Measurements from ENCODE around the gene FRMD1. TPM values are rescaled to one million over a fixed set of nuclear protein-coding genes. Genes with fewer than 3 reads are reported as not detected.

The FRMD1 gene
- total RNA-seq, 4 donors from 2014 or later = 0.04 to 0.12 TPM; not detected in 2

DNA sequence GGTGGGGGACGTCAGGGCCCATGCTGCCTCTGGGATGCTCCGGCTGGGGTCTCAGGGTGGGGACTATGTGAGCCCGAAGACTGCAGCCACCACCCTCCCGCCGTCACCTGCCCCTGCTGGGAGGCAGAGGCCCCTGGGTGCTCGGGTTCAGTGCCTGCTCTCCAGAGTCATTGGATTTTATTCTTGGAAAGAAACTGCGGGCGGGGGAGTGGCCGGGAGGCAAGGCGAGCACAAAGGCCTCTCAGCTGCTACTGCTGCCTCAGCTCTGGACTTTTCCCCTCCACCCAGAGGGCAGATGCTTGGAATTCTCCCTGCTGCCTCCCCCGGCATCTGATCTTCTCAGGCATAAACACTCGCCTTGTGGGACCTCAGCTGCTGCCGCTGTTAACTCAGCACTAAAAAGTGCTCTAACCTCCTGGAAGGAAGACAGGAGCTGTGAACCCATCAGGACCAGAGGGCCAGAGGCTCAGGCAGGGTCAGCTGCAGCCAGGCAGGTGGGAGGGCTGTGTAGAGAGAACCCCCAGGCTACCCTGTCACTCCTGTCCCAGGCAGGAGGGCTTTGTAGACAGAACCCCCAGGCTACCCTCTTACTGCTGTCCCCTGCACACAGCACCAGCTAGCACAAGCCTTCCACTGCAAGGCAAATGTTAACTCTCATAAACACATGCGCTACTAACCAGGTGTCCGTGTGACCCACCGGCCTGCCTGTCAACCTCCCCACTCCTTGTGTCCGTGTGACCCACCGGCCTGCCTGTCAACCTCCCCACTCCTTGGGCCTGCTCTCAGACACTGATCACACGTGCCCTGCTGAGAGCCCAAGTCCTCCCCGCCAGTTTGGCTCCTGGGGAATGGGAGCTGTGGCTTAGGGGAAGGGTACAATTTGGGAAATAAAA lies 9.4 kb upstream of the FRMD1 start:
- no peak for TF ChIP-seq POLR2A (IDR thresholded peaks at IDR 0.05)
- TF ChIP-seq, protein P1, sequence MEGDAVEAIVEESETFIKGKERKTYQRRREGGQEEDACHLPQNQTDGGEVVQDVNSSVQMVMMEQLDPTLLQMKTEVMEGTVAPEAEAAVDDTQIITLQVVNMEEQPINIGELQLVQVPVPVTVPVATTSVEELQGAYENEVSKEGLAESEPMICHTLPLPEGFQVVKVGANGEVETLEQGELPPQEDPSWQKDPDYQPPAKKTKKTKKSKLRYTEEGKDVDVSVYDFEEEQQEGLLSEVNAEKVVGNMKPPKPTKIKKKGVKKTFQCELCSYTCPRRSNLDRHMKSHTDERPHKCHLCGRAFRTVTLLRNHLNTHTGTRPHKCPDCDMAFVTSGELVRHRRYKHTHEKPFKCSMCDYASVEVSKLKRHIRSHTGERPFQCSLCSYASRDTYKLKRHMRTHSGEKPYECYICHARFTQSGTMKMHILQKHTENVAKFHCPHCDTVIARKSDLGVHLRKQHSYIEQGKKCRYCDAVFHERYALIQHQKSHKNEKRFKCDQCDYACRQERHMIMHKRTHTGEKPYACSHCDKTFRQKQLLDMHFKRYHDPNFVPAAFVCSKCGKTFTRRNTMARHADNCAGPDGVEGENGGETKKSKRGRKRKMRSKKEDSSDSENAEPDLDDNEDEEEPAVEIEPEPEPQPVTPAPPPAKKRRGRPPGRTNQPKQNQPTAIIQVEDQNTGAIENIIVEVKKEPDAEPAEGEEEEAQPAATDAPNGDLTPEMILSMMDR (IDR thresholded peaks at IDR 0.05 in 4 of 5, conservative IDR thresholded peaks at IDR 0.05 in 1 of 5) = no peak
- H3K4me1 ChIP-seq = peaks cover 0 to 8% of the 10 kb centered on the region in 2 donors
- H3K4me3 ChIP-seq = no peak overlapping the region
- in situ Hi-C loops (cut with MboI; ENCODE audit: low sequenced_read_pairs in 4 of 4) = no loop called here
- H3K36me3 ChIP-seq = no peaks in the 10 kb centered on the region
- H3K9me3 ChIP-seq = no peaks in the 10 kb centered on the region
- H3K27me3 ChIP-seq = no peaks in the 10 kb centered on the region
- peak in 1 of 2 donors; percentile 41 for ATAC-seq
- DNase-seq = no peak
- peak overlapping the region in 1 of 4 donors; percentile 18 for H3K27ac ChIP-seq
- intact Hi-C loops (cut with DNase I; ENCODE audit: low total_unique reads) = no loop called here

DNA sequence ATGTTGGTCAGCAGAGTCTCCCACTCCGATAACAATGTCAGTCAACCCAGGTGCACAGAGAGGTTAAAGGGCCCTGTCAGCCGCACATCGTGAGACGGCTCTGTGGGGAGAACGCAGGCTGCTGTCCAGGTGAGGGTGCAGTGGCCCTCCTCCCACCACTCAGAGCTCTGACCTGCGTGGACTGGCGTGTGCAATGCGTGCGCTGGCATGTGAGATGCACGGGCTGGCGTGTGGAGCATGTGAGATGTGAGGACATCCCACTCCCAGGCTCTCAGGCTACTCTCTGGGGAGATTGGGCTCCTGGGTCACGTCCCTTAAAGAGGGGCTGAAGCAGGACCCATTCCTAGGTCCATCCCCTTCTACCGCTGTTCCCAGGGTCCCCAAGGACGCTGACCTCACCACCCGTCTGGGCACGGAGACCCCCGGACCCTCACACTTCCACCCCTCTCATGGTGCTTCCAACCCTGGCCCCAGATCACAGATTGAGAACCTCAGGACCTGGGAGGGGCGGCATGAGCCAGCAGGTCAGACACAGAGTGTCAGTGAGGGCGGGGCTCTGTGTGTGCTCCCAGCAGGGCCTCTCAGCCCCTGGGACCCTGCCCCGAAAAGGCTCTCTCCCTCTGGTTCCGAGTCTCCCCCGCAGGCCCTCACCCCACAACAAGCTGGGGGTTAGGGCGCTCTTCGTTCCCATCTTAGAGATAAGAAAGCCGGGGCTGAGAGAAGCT lies 8.6 kb upstream of the FRMD1 start:
- ATAC-seq (no peak), DNase-seq (no peak)

DNA sequence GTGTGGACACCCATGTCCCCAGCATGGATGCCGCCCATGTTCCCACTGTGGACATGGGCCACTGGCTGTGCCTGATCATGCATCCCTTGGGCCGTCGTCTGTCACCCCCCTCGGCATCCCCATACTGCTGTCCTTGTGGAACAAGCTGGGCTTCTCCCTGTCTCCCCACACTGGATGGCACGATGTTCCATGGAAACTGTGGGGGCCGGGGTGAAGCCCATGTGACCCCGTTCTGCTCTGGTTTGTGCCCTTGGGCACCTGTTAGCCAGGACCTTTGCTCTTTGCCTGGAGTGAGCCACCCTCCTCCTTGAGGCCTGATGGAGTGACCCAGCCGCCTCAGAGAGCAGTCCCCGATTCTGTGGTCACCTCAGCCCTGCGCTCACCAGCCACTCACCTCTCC lies 7.6 kb upstream of the FRMD1 start:
- H3K4me3 ChIP-seq = no peak overlapping the region
- H3K27ac ChIP-seq = no peak overlapping the region
- no peaks in the 10 kb centered on the region for H3K36me3 ChIP-seq
- TF ChIP-seq POLR2A (IDR thresholded peaks at IDR 0.05) = no peak
- TF ChIP-seq, protein P1 (IDR thresholded peaks at IDR 0.05 in 4 of 5, conservative IDR thresholded peaks at IDR 0.05 in 1 of 5) = no peak
- no peaks in the 10 kb centered on the region for H3K9me3 ChIP-seq
- in situ Hi-C loops (cut with MboI; ENCODE audit: low sequenced_read_pairs in 4 of 4) (no loop called here), intact Hi-C loops (cut with DNase I; ENCODE audit: low total_unique reads) (no loop called here)
- DNase-seq = no peak
- H3K4me1 ChIP-seq = peaks cover 0 to 8% of the 10 kb centered on the region in 2 donors
- no peaks in the 10 kb centered on the region for H3K27me3 ChIP-seq
- ATAC-seq = no peak

More for the DNA sequence above, 8.6 kb upstream of the FRMD1 start:
- H3K36me3 ChIP-seq = no peaks in the 10 kb centered on the region
- H3K9me3 ChIP-seq = no peaks in the 10 kb centered on the region
- no peak overlapping the region for H3K27ac ChIP-seq
- no peaks in the 10 kb centered on the region for H3K27me3 ChIP-seq
- TF ChIP-seq POLR2A (IDR thresholded peaks at IDR 0.05) = no peak
- TF ChIP-seq, protein P1 (IDR thresholded peaks at IDR 0.05 in 4 of 5, conservative IDR thresholded peaks at IDR 0.05 in 1 of 5) = no peak
- in situ Hi-C loops (cut with MboI; ENCODE audit: low sequenced_read_pairs in 4 of 4) = no loop called here
- peaks cover 0 to 8% of the 10 kb centered on the region in 2 donors for H3K4me1 ChIP-seq
- no peak overlapping the region for H3K4me3 ChIP-seq
- intact Hi-C loops (cut with DNase I; ENCODE audit: low total_unique reads) = no loop called here

DNA sequence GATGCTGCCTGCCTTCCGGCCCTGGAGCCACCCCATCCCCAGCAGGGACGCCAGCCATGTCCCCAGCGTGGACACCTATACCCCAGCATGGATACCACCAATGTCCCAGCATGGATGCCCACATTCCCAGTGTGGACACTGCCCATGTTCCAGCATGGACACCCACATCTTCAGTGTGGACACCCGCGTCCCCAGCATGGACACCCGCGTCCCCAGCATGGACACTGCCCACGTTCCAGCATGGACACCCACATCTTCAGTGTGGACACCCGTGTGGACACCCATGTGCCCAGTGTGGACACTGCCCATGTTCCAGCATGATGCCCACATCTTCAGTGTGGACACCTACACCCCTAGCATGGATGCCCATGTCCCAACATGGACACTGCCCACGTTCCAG lies 7.1 kb upstream of the FRMD1 start:
- DNase-seq = no peak
- intact Hi-C loops (cut with DNase I; ENCODE audit: low total_unique reads) = no loop called here

More for the DNA sequence above, 7.1 kb upstream of the FRMD1 start:
- no peak for TF ChIP-seq POLR2A (IDR thresholded peaks at IDR 0.05)
- TF ChIP-seq, protein P1 (IDR thresholded peaks at IDR 0.05 in 4 of 5, conservative IDR thresholded peaks at IDR 0.05 in 1 of 5) = no peak
- H3K4me3 ChIP-seq = no peak overlapping the region
- in situ Hi-C loops (cut with MboI; ENCODE audit: low sequenced_read_pairs in 4 of 4) = no loop called here
- H3K4me1 ChIP-seq = peaks cover 0 to 8% of the 10 kb centered on the region in 2 donors
- H3K9me3 ChIP-seq = no peaks in the 10 kb centered on the region
- no peak overlapping the region for H3K27ac ChIP-seq
- ATAC-seq = no peak
- no peaks in the 10 kb centered on the region for H3K27me3 ChIP-seq
- no peaks in the 10 kb centered on the region for H3K36me3 ChIP-seq

All from gastrocnemius medialis (tissue), 4 donors.